C4-2B (cell line): Measurements from ENCODE around the gene MKNK1.

Experiments
- H3K27ac ChIP-seq: fragments of 450-650 bp; 2 replicates; pipeline ENCODE4 v1.5.1; 2017
- ZFX ChIP-seq: fragments of 450-650 bp; IDR thresholded peaks from 2 replicates; pipeline ENCODE4 v1.6.1; 2017
- TF ChIP-seq, protein P1 (sequence below): fragments of 450-650 bp; conservative IDR thresholded peaks from 2 replicates; pipeline ENCODE4 v1.5.1; 2017; ENCODE audit warnings: mild to moderate bottlenecking

Gene MKNK1

DNA sequence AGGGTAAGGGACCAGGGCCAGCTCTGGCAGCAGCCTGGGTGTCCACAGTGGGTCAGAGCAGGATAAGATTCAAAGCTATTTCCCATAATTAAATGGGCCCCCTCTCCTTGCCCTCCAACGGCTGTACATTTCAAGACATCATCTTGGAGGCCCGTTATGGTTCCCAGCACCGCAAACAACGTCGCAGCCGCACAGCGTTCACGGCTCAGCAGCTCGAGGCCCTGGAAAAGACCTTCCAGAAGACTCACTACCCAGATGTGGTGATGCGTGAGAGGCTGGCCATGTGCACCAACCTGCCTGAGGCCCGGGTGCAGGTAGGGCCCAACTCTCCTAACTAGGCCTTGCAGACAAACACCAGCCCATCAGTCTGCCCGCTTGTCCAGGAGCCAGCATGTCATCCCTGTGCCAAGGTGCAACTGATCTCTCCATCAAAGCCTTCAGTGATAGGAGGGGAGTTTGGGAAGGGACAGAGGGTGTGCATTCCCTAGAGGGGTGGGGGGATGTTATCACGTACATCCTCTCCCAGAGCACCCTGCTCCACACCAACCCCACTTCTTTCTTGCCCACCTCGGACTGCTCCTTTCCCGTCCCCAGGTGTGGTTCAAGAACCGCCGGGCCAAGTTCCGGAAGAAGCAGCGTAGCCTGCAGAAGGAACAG lies 93.6 kb downstream of the MKNK1 start:
- no peak overlapping the region for H3K27ac ChIP-seq
- TF ChIP-seq, protein P1, sequence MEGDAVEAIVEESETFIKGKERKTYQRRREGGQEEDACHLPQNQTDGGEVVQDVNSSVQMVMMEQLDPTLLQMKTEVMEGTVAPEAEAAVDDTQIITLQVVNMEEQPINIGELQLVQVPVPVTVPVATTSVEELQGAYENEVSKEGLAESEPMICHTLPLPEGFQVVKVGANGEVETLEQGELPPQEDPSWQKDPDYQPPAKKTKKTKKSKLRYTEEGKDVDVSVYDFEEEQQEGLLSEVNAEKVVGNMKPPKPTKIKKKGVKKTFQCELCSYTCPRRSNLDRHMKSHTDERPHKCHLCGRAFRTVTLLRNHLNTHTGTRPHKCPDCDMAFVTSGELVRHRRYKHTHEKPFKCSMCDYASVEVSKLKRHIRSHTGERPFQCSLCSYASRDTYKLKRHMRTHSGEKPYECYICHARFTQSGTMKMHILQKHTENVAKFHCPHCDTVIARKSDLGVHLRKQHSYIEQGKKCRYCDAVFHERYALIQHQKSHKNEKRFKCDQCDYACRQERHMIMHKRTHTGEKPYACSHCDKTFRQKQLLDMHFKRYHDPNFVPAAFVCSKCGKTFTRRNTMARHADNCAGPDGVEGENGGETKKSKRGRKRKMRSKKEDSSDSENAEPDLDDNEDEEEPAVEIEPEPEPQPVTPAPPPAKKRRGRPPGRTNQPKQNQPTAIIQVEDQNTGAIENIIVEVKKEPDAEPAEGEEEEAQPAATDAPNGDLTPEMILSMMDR = no peak
- no peak for TF ChIP-seq ZFX

DNA sequence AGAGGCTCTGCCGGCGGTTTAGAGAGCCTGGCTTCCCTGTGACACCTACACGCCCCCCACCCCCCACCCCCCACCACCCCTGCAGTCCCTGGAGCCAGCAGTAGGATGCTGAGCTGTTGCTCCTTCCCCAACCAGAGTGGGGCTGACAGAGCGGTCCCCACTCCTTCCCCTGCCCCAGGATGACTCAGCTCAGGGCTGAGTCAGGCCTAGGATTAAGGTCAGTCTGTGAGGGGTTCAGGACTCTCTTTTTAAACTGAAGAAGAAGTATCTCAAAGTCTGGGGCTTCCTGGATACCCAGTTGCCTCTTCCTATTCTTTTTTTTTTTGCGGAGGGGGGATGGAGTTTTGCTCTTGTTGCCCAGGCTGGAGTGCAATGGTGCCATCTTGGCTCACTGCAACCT lies 95.3 kb downstream of the MKNK1 start:
- H3K27ac ChIP-seq = no peak overlapping the region
- TF ChIP-seq ZFX = no peak
- TF ChIP-seq, protein P1 = no peak
